HEK293 (cell line): ENCODE results near the gene PPP1R3F.

Experiments
- CTCF ChIP-seq: fragments of 450-650 bp; formaldehyde crosslinking; IDR thresholded peaks from 2 replicates; pipeline ENCODE4 v1.5.1; 2016; ENCODE audit warnings: missing biosample characterization, missing genetic modification characterization
- HOXA7 ChIP-seq: sonication (generic); formaldehyde crosslinking; IDR thresholded peaks from 2 replicates; pipeline ENCODE4 v1.8.1; 2022; ENCODE audit warnings: missing genetic modification reagents, borderline replicate concordance
- MYNN ChIP-seq: fragments of 450-650 bp; formaldehyde crosslinking; IDR thresholded peaks from 2 replicates; pipeline ENCODE4 v1.5.1; 2016; ENCODE audit warnings: missing biosample characterization, missing genetic modification characterization, borderline replicate concordance
- TSHZ1 ChIP-seq: fragments of 450-650 bp; formaldehyde crosslinking; IDR thresholded peaks from 2 replicates; pipeline ENCODE4 v1.5.1; 2016; ENCODE audit warnings: missing biosample characterization, missing genetic modification characterization, borderline replicate concordance
- ZBTB1 ChIP-seq: fragments of 450-650 bp; formaldehyde crosslinking; IDR thresholded peaks from 2 replicates; pipeline ENCODE4 v1.5.1; 2016; ENCODE audit warnings: missing biosample characterization, missing genetic modification characterization
- ZNF701 ChIP-seq: fragments of 450-650 bp; formaldehyde crosslinking; IDR thresholded peaks from 2 replicates; pipeline ENCODE4 v1.5.1; 2016; ENCODE audit warnings: missing biosample characterization, missing genetic modification characterization
- ZNF785 ChIP-seq: fragments of 450-650 bp; formaldehyde crosslinking; IDR thresholded peaks from 2 replicates; pipeline ENCODE4 v1.5.1; 2016; ENCODE audit warnings: missing biosample characterization, missing genetic modification characterization

- TF ChIP-seq ZNF785 (tag by site-specific recombination) (no peak), CTCF (tag by site-specific recombination) (no peak), HOXA7 (CRISPR knock-in tag) (no peak), MYNN (tag by site-specific recombination) (no peak), ZNF701 (tag by site-specific recombination) (no peak), TSHZ1 (tag by site-specific recombination) (no peak), ZBTB1 (tag by site-specific recombination) (no peak)
Observed at GRCh38 chrX:49284212-49284611, 14.6 kb downstream of the PPP1R3F start.
